Type B pancreatic cell (in vitro differentiated cells): Measurements from ENCODE around the gene CCDC81. TPM values are rescaled to one million over a fixed set of nuclear protein-coding genes. Genes with fewer than 3 reads are reported as not detected.

Source experiments
- DNase-seq: peaks from one replicate; pipeline ENCODE4 v3.0.0; 2021; ENCODE audit warnings: mixed read lengths; ENCODE audit not compliant: unreplicated experiment; ENCODE audit errors: extremely low spot score
- H3K27ac Mint-ChIP-seq: 2 replicates; pipeline ENCODE4 v1.8.0; 2021; ENCODE audit warnings: mild to moderate bottlenecking, mixed read lengths
- H3K27me3 Mint-ChIP-seq: 2 replicates; pipeline ENCODE4 v1.8.0; 2021; ENCODE audit warnings: mixed read lengths
- H3K36me3 Mint-ChIP-seq: 2 replicates; pipeline ENCODE4 v1.8.0; 2021; ENCODE audit warnings: mixed read lengths
- H3K4me1 Mint-ChIP-seq: one replicate; pipeline ENCODE4 v1.8.0; 2021; ENCODE audit warnings: mixed read lengths; ENCODE audit not compliant: unreplicated experiment
- H3K4me3 Mint-ChIP-seq: 2 replicates; pipeline ENCODE4 v1.8.0; 2021; ENCODE audit warnings: mild to moderate bottlenecking, mixed read lengths
- H3K9me3 Mint-ChIP-seq: 2 replicates; pipeline ENCODE4 v1.8.0; 2021; ENCODE audit warnings: mixed read lengths
- total RNA-seq: library from RNA; stranded (reverse); gene quantifications from 2 replicates; pipeline ENCODE4 v1.2.1, GENCODE V29; 2021; ENCODE audit warnings: low replicate concordance
- TF ChIP-seq, protein P1 (sequence below): fragments of 200-600 bp; sonication (generic); conservative IDR thresholded peaks from 2 replicates; pipeline ENCODE4 v1.5.0; 2021; ENCODE audit warnings: antibody characterized with exemption, mild to moderate bottlenecking

The CCDC81 gene
- total RNA-seq, 1 donor from 2014 or later: 3.2 TPM

DNA sequence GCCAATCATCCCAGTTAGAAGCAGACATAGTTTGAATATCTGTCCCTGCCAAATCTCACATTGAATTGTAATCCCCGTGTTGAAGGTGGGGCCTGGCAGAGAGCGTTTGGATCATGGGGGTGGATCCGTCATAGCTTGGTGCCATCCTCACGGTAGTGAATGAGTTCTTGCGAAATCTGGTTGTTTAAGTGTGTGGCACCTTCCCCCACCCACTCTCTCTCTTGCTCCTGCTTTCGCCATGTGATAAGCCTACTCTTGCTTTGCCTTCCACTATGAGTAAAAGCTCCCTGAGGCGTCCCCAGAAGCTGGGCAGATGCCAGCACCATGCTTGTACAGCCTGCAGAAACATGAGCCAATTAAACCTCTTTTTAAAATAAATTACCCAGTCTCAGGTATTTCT, 5.0 kb upstream of the CCDC81 start:
- TF ChIP-seq, protein P1, sequence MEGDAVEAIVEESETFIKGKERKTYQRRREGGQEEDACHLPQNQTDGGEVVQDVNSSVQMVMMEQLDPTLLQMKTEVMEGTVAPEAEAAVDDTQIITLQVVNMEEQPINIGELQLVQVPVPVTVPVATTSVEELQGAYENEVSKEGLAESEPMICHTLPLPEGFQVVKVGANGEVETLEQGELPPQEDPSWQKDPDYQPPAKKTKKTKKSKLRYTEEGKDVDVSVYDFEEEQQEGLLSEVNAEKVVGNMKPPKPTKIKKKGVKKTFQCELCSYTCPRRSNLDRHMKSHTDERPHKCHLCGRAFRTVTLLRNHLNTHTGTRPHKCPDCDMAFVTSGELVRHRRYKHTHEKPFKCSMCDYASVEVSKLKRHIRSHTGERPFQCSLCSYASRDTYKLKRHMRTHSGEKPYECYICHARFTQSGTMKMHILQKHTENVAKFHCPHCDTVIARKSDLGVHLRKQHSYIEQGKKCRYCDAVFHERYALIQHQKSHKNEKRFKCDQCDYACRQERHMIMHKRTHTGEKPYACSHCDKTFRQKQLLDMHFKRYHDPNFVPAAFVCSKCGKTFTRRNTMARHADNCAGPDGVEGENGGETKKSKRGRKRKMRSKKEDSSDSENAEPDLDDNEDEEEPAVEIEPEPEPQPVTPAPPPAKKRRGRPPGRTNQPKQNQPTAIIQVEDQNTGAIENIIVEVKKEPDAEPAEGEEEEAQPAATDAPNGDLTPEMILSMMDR: no peak
- H3K4me3 Mint-ChIP-seq: peak overlapping the region; percentile 39
- peak overlapping the region; percentile 50 for H3K27ac Mint-ChIP-seq
- DNase-seq: no peak
- H3K4me1 Mint-ChIP-seq: peaks cover 16% of the 10 kb centered on the region
- H3K36me3 Mint-ChIP-seq: peaks cover 6% of the 10 kb centered on the region
- peaks cover 19% of the 10 kb centered on the region for H3K9me3 Mint-ChIP-seq
- H3K27me3 Mint-ChIP-seq: no peaks in the 10 kb centered on the region

DNA sequence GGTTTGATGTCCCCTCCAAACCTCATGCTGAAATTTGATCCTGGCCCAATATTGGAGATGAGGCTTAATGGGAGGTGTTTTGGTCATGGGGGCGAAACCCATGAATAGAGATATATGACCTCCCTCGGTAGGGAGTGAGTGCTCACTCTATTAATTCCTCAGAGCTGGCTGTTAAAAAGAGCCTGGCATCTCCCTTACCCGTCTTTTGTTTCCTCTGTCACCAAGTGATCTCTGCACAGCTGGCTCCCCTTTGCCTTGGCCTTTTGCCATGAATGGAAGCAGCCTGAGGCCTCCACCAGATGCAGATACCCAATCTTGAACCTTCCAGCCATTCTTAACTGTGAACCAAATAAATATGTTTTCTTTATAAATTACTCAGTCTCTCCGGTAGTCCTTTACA, 4.5 kb upstream of the CCDC81 start:
- no peak for DNase-seq
- no peak overlapping the region for H3K27ac Mint-ChIP-seq
- peaks cover 6% of the 10 kb centered on the region for H3K36me3 Mint-ChIP-seq
- peaks cover 18% of the 10 kb centered on the region for H3K4me1 Mint-ChIP-seq
- H3K4me3 Mint-ChIP-seq: no peak overlapping the region
- peaks cover 19% of the 10 kb centered on the region for H3K9me3 Mint-ChIP-seq
- H3K27me3 Mint-ChIP-seq: no peaks in the 10 kb centered on the region
- TF ChIP-seq, protein P1: no peak

DNA sequence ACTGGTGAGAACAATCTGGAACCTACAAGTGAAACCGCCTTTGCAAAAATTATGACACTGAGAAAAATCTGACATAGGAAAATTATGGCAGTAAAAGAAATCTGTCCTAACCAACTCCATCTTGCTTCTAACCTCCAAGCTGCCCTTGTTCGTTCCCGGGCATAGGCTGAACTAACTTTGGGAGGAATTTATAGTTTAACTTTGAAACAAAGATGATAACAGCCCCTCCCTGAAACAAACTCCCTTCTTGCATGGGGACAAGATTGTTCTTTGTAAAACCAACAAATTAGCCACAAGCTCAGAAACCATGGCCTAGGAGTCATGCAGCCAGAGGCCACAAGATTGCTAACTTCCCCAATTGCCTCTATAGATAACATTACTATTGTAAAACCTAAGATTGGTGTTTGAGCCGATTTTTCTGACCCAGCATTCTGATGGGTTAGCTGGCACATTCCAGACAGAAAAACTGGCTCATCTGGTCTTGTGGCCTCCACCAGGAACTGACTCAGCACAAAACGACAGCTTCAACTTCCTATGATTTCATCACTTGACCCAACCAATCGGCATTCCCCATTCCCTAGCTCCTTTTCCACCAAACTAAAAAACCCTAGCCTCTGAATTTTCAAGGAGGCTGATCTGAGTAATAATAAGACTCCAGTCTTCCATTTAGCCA, 3.6 kb upstream of the CCDC81 start:
- Mint-ChIP-seq H3K4me3 (peak overlapping the region; percentile 51), H3K27me3 (no peaks in the 10 kb centered on the region), H3K36me3 (peaks cover 7% of the 10 kb centered on the region), H3K27ac (peak overlapping the region; percentile 93), H3K9me3 (peaks cover 21% of the 10 kb centered on the region), H3K4me1 (peaks cover 18% of the 10 kb centered on the region)
- TF ChIP-seq, protein P1: no peak
- DNase-seq: no peak

DNA sequence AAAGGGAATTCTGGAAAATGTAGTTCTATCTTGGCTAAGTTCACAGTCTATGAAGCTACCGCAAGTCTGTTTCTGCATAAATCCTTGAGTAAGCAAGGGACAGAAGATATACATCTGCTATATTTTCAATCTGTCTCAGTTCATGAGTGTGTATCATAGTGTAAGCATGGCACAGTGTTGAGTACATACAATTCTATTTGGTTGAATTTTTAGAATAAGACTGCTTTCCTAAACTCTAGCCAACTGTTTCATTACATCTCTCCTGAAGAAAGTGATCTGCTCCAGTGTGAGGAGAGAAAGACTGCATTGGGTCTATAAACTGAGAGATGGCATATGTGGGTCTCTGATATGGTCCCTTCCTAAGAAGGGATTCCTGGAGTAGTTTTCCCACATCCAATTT, 2.6 kb upstream of the CCDC81 start:
- Mint-ChIP-seq H3K27me3 (no peaks in the 10 kb centered on the region), H3K27ac (no peak overlapping the region), H3K36me3 (peaks cover 9% of the 10 kb centered on the region), H3K4me1 (peaks cover 18% of the 10 kb centered on the region), H3K4me3 (no peak overlapping the region), H3K9me3 (peaks cover 23% of the 10 kb centered on the region)
- no peak for DNase-seq
- TF ChIP-seq, protein P1: no peak

DNA sequence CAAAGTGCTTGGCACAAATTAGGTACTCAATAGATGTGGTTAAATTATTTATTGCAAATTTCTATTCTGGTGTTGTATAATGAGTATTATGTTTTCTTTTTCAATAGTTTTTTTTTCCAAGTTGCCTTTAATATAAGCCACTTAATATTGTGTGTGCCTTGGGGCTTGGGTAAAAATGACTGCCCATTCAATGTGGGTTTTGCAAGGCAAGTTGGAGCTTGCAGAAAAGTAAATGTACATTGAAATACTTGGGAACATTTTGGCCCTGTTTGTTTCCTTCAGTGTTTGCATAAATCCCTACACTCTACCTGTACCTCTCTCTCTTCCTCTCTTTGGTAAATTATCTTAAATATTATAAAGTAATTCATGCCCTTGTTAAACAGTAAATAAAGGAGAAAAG, 2.1 kb upstream of the CCDC81 start:
- peaks cover 18% of the 10 kb centered on the region for H3K4me1 Mint-ChIP-seq
- no peak overlapping the region for H3K4me3 Mint-ChIP-seq
- peaks cover 23% of the 10 kb centered on the region for H3K9me3 Mint-ChIP-seq
- DNase-seq: no peak
- H3K36me3 Mint-ChIP-seq: peaks cover 9% of the 10 kb centered on the region
- H3K27me3 Mint-ChIP-seq: no peaks in the 10 kb centered on the region
- TF ChIP-seq, protein P1: no peak
- no peak overlapping the region for H3K27ac Mint-ChIP-seq

DNA sequence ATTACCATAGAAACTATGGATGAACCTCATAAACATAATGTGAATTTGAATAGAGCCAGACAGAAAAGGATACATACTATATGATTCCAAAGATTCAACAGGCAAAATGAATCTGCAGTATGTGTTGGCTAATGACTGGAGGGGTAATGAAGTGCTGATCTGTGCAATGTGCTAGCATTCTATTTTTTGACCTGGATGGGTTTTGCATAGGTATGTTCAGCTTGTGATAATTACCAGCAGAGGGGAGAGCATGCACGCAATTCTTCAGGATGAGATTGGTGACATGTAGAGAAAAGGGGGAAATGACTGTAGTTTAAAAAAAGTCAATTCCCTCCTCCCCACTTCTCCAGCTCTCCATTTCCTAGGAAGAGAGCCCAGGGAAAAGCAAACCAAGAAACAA, 618 bp upstream of the CCDC81 start:
- no peak for DNase-seq
- Mint-ChIP-seq H3K4me3 (peak overlapping the region; percentile 80), H3K4me1 (peaks cover 18% of the 10 kb centered on the region), H3K27me3 (no peaks in the 10 kb centered on the region), H3K9me3 (peaks cover 23% of the 10 kb centered on the region), H3K27ac (peak overlapping the region; percentile 2), H3K36me3 (peaks cover 9% of the 10 kb centered on the region)
- TF ChIP-seq, protein P1: no peak
